SU-DHL-6 (cell line): Measurements from ENCODE around the gene MKRN2.

Experiments used
- H2AFZ ChIP-seq: fragments of 200-600 bp; sonication (generic); 2 replicates; pipeline ENCODE4 v1.6.1; 2014; ENCODE audit warnings: low read depth, mild to moderate bottlenecking, moderate library complexity, mixed read lengths, antibody characterized with exemption, low read length; ENCODE audit not compliant: severe bottlenecking
- H3F3A ChIP-seq: fragments of 200-600 bp; shearing (Covaris generic); 2 replicates; pipeline ENCODE4 v1.6.0; 2016; ENCODE audit warnings: antibody characterized with exemption, mild to moderate bottlenecking; ENCODE audit not compliant: insufficient read depth
- H3K27ac ChIP-seq: fragments of 200-600 bp; sonication (generic); 2 replicates; pipeline ENCODE4 v1.5.1; 2016; ENCODE audit warnings: low read depth, mild to moderate bottlenecking, low read length, moderate library complexity, mixed read lengths
- H3K27me3 ChIP-seq: fragments of 200-600 bp; sonication (generic), shearing (Covaris generic); 2 replicates; pipeline ENCODE4 v1.6.0; 2014; ENCODE audit warnings: mild to moderate bottlenecking, low read length
- H3K36me3 ChIP-seq: fragments of 200-600 bp; sonication (generic); 2 replicates; pipeline ENCODE4 v1.6.1; 2014; ENCODE audit warnings: mild to moderate bottlenecking, low read length, mixed read lengths
- H3K4me2 ChIP-seq: fragments of 300-600, 200-600 bp; shearing (Covaris generic), sonication (generic); 2 replicates; pipeline ENCODE4 v1.6.0; 2014; ENCODE audit warnings: low read length, low read depth, mild to moderate bottlenecking; ENCODE audit not compliant: poor library complexity, severe bottlenecking
- H3K4me3 ChIP-seq: fragments of 200-600 bp; sonication (generic); 2 replicates; pipeline ENCODE4 v1.5.1; 2014; ENCODE audit warnings: antibody characterized with exemption, low read length, mild to moderate bottlenecking, mixed read lengths; ENCODE audit not compliant: insufficient read depth, poor library complexity, severe bottlenecking
- H3K79me2 ChIP-seq: fragments of 200-600 bp; sonication (generic); 2 replicates; pipeline ENCODE4 v1.6.1; 2014; ENCODE audit warnings: mild to moderate bottlenecking, low read length, moderate library complexity; ENCODE audit not compliant: insufficient read depth
- H3K9ac ChIP-seq: fragments of 200-600 bp; sonication (generic); 2 replicates; pipeline ENCODE4 v1.7.0; 2014; ENCODE audit warnings: mild to moderate bottlenecking, low read length
- H3K9me2 ChIP-seq: fragments of 200-600 bp; sonication (generic); replicated peaks from 2 replicates; pipeline ENCODE4 v1.6.1; 2014; ENCODE audit warnings: low read length; ENCODE audit not compliant: insufficient read depth
- H3K9me3 ChIP-seq: fragments of 200-600 bp; sonication (generic); 2 replicates; pipeline ENCODE4 v1.6.1; 2014; ENCODE audit warnings: low read length, mixed read lengths; ENCODE audit not compliant: insufficient read depth
- H4K20me1 ChIP-seq: fragments of 200-600 bp; sonication (generic); 2 replicates; pipeline ENCODE4 v1.6.1; 2014; ENCODE audit warnings: low read depth, mild to moderate bottlenecking, antibody characterized with exemption, low read length, moderate library complexity, mixed read lengths
- CTCF ChIP-seq: fragments of 200-600 bp; sonication (generic); IDR thresholded peaks from one replicate; pipeline ENCODE4 v1.5.1; 2017; ENCODE audit warnings: antibody characterized with exemption, mild to moderate bottlenecking, low read length, moderate library complexity; ENCODE audit not compliant: insufficient read depth, poor library complexity, severe bottlenecking
- EZH2phosphoT487 ChIP-seq: fragments of 200-600 bp; sonication (generic), shearing (Covaris generic); conservative IDR thresholded peaks from 2 replicates; pipeline ENCODE4 v1.6.1; 2018; ENCODE audit warnings: mild to moderate bottlenecking, antibody characterized with exemption, low read length, moderate library complexity, mixed read lengths

Gene MKRN2

GRCh38 chr3:12574661-12575060 is 17.8 kb downstream of the MKRN2 start:
- Histone ChIP-seq H3K27ac (no peak overlapping the region), H3K9me2 (no peaks in the 10 kb centered on the region), H3F3A (no peaks in the 10 kb centered on the region), H3K36me3 (peaks cover 8% of the 10 kb centered on the region; the same call in 1 of the 2 replicates), H4K20me1 (no peaks in the 10 kb centered on the region), H3K9me3 (no peaks in the 10 kb centered on the region), H3K4me3 (no peak overlapping the region), H3K4me2 (no peak overlapping the region), H2AFZ (no peak overlapping the region), H3K27me3 (no peaks in the 10 kb centered on the region), H3K9ac (no peak overlapping the region), H3K79me2 (no peaks in the 10 kb centered on the region)
- TF ChIP-seq CTCF, result no peak
- TF ChIP-seq EZH2phosphoT487, result no peak

- Histone ChIP-seq H3K9me3 (no peaks in the 10 kb centered on the region), H3K9me2 (no peaks in the 10 kb centered on the region)
These were observed 20.5 kb downstream of the MKRN2 start for GRCh38 chr3:12577379-12577778.

GRCh38 chr3:12578742-12579141 is 21.9 kb downstream of the MKRN2 start:
- no peak for TF ChIP-seq CTCF
- no peak for TF ChIP-seq EZH2phosphoT487
- Histone ChIP-seq H3F3A (no peaks in the 10 kb centered on the region), H3K79me2 (no peaks in the 10 kb centered on the region)

More at GRCh38 chr3:12577379-12577778, 20.5 kb downstream of the MKRN2 start:
- Histone ChIP-seq H3K79me2 (no peaks in the 10 kb centered on the region), H3K27ac (no peak overlapping the region), H3F3A (no peaks in the 10 kb centered on the region), H3K4me2 (no peak overlapping the region), H2AFZ (no peak overlapping the region), H3K27me3 (no peaks in the 10 kb centered on the region), H3K36me3 (peaks cover 3% of the 10 kb centered on the region; the same call in 1 of the 2 replicates), H4K20me1 (no peaks in the 10 kb centered on the region), H3K4me3 (no peak overlapping the region), H3K9ac (no peak overlapping the region)
- TF ChIP-seq CTCF, result no peak
- no peak for TF ChIP-seq EZH2phosphoT487

More at GRCh38 chr3:12578742-12579141, 21.9 kb downstream of the MKRN2 start:
- Histone ChIP-seq H3K27me3 (no peaks in the 10 kb centered on the region), H3K27ac (no peak overlapping the region), H2AFZ (no peak overlapping the region), H3K4me2 (no peak overlapping the region), H3K4me3 (no peak overlapping the region), H3K36me3 (peaks cover 5% of the 10 kb centered on the region; the same call in 1 of the 2 replicates), H3K9ac (no peak overlapping the region), H3K9me3 (no peaks in the 10 kb centered on the region), H4K20me1 (no peaks in the 10 kb centered on the region), H3K9me2 (no peaks in the 10 kb centered on the region)
